AG10803 (cell line): ENCODE results near the gene ADPRH.
"Not testable (repeated sequence)": the region's sequence is repeated elsewhere in the genome, so short reads cannot be mapped to it uniquely, and the experiment has no call there.

Experiments used
- DNase-seq: peaks from one replicate; pipeline ENCODE4 v3.0.0; 2010; ENCODE audit warnings: low read depth
- H3K4me3 ChIP-seq: 2 replicates; pipeline ENCODE4 v1.5.1; 2011; ENCODE audit warnings: mild to moderate bottlenecking, low read length, control low read depth
- CTCF ChIP-seq: conservative IDR thresholded peaks from 2 replicates; pipeline ENCODE4 v1.5.1; 2011; ENCODE audit warnings: mild to moderate bottlenecking, low read length, control low read depth, inconsistent platforms

ADPRH gene

GRCh38 chr3:119589102-119589773 is 9.9 kb downstream of the ADPRH start:
- TF ChIP-seq CTCF = no peak
- H3K4me3 ChIP-seq = no peak overlapping the region
- DNase-seq = no peak

- no peak for DNase-seq
These were observed 11.4 kb downstream of the ADPRH start for GRCh38 chr3:119590706-119591105.

GRCh38 chr3:119592861-119593260 is 13.6 kb downstream of the ADPRH start:
- no peak for DNase-seq
- no peak for TF ChIP-seq CTCF
- H3K4me3 ChIP-seq = no peak overlapping the region

More at GRCh38 chr3:119590706-119591105, 11.4 kb downstream of the ADPRH start:
- no peak overlapping the region for H3K4me3 ChIP-seq
- no peak for TF ChIP-seq CTCF

GRCh38 chr3:119594066-119594465 is 14.8 kb downstream of the ADPRH start:
- DNase-seq = no peak
- TF ChIP-seq CTCF = no peak
- H3K4me3 ChIP-seq = no peak overlapping the region

GRCh38 chr3:119594929-119595328 is 15.6 kb downstream of the ADPRH start:
- DNase-seq, H3K4me3 ChIP-seq: not testable (repeated sequence)

- peak overlapping the region; percentile 43 for H3K4me3 ChIP-seq
- TF ChIP-seq CTCF = no peak
- DNase-seq = no peak
These were observed 16.5 kb downstream of the ADPRH start for GRCh38 chr3:119595639-119596334.

GRCh38 chr3:119596398-119596797 is 17.1 kb downstream of the ADPRH start:
- DNase-seq = no peak
- TF ChIP-seq CTCF = no peak

More at GRCh38 chr3:119596398-119596797, 17.1 kb downstream of the ADPRH start:
- H3K4me3 ChIP-seq = no peak overlapping the region
